Nephron progenitor cell (in vitro differentiated cells): Measurements from ENCODE around the gene SIGLEC5.

Experiments
- DNase-seq: peaks from one replicate; pipeline ENCODE4 v3.0.0; 2021
- H3K27ac Mint-ChIP-seq: 2 replicates; pipeline ENCODE4 v1.8.0; 2021; ENCODE audit warnings: mild to moderate bottlenecking, moderate library complexity, mixed read lengths
- H3K27me3 Mint-ChIP-seq: 2 replicates; pipeline ENCODE4 v1.8.0; 2021; ENCODE audit warnings: mild to moderate bottlenecking, low read depth, mixed read lengths; ENCODE audit not compliant: poor library complexity
- H3K36me3 Mint-ChIP-seq: 2 replicates; pipeline ENCODE4 v1.8.0; 2021; ENCODE audit warnings: low read depth, mixed read lengths
- H3K4me1 Mint-ChIP-seq: 2 replicates; pipeline ENCODE4 v1.8.0; 2021; ENCODE audit warnings: mixed read lengths
- H3K4me3 Mint-ChIP-seq: 2 replicates; pipeline ENCODE4 v1.8.0; 2021; ENCODE audit warnings: mild to moderate bottlenecking, moderate library complexity, mixed read lengths
- H3K9me3 Mint-ChIP-seq: 2 replicates; pipeline ENCODE4 v1.8.0; 2021; ENCODE audit warnings: mild to moderate bottlenecking, moderate library complexity, mixed read lengths
- TF ChIP-seq, protein P1 (sequence below): fragments of 200-600 bp; sonication (generic); IDR thresholded peaks from 2 replicates; pipeline ENCODE4 v1.5.0; 2021; ENCODE audit warnings: antibody characterized with exemption

Gene SIGLEC5

DNA sequence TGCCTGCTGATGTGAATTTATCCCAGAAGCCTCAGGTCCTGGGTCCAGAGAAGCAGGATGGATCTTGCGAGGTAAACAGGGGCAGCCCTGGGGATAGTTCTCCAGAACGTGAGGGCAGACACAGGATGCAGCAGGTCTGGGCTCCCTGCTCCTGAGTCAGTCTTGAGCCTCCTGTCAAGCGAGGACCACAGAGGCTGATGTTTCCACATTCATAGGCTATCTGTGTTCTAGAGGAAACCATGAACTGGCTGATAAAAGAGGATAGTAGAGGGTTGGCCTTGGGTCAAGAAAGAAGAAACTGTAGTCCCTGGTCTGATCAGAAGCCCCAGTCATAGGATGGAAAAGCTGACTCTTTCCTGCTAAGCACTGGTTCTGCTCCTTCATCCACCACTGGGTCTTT lies 56.9 kb downstream of the SIGLEC5 start:
- Mint-ChIP-seq H3K4me1 (peaks cover 21% of the 10 kb centered on the region), H3K4me3 (no peak overlapping the region), H3K36me3 (peaks cover 50% of the 10 kb centered on the region), H3K27me3 (peaks cover 16% of the 10 kb centered on the region), H3K27ac (no peak overlapping the region), H3K9me3 (no peaks in the 10 kb centered on the region)
- no peak for DNase-seq
- TF ChIP-seq, protein P1, sequence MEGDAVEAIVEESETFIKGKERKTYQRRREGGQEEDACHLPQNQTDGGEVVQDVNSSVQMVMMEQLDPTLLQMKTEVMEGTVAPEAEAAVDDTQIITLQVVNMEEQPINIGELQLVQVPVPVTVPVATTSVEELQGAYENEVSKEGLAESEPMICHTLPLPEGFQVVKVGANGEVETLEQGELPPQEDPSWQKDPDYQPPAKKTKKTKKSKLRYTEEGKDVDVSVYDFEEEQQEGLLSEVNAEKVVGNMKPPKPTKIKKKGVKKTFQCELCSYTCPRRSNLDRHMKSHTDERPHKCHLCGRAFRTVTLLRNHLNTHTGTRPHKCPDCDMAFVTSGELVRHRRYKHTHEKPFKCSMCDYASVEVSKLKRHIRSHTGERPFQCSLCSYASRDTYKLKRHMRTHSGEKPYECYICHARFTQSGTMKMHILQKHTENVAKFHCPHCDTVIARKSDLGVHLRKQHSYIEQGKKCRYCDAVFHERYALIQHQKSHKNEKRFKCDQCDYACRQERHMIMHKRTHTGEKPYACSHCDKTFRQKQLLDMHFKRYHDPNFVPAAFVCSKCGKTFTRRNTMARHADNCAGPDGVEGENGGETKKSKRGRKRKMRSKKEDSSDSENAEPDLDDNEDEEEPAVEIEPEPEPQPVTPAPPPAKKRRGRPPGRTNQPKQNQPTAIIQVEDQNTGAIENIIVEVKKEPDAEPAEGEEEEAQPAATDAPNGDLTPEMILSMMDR, result no peak

DNA sequence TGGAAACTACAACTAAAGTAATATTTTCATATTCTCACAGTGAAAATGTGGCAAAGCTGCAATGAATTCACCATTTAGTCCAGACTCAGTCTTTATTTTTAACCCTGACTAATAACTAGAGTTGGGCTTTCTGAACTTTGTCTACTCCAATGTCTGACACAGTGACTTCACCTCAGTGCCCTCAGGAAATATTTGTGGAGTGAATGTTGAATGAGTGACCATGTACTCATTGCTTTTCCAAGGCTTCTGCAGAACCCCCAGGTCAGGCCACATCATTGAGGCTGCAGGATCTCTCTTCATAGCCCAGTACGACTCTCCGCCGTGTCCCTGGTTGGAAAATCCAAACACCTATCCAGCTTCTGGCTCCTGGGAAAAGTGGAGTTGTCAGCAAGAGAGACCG lies 57.3 kb downstream of the SIGLEC5 start:
- no peak for DNase-seq
- Mint-ChIP-seq H3K36me3 (peaks cover 46% of the 10 kb centered on the region), H3K27me3 (peaks cover 20% of the 10 kb centered on the region), H3K27ac (no peak overlapping the region), H3K4me1 (peaks cover 21% of the 10 kb centered on the region), H3K4me3 (no peak overlapping the region), H3K9me3 (no peaks in the 10 kb centered on the region)
- TF ChIP-seq, protein P1, result no peak

DNA sequence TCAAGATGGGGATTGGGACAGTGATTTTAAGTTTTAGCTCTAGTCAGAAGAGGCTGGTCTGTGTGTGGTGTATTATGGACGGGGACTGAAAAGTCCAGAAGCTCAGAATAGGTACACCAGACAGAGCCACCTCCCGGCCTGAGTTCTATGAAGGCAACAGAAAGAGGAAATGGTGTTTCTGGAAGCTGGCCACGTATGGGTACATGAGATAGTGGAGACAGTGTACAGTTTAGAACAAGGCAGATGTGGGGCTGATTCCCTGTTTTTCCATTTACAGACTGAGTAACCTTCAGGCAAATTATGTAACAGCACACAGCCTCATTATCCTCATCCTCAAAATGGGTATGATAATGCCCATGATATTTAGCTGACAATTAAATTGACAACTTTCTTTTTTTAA lies 57.8 kb downstream of the SIGLEC5 start:
- H3K27me3 Mint-ChIP-seq, result peaks cover 21% of the 10 kb centered on the region
- H3K4me1 Mint-ChIP-seq, result peaks cover 21% of the 10 kb centered on the region
- H3K27ac Mint-ChIP-seq, result no peak overlapping the region
- TF ChIP-seq, protein P1, result no peak
- no peaks in the 10 kb centered on the region for H3K9me3 Mint-ChIP-seq
- no peak for DNase-seq
- peaks cover 41% of the 10 kb centered on the region for H3K36me3 Mint-ChIP-seq
- H3K4me3 Mint-ChIP-seq, result peak overlapping the region; percentile 96

DNA sequence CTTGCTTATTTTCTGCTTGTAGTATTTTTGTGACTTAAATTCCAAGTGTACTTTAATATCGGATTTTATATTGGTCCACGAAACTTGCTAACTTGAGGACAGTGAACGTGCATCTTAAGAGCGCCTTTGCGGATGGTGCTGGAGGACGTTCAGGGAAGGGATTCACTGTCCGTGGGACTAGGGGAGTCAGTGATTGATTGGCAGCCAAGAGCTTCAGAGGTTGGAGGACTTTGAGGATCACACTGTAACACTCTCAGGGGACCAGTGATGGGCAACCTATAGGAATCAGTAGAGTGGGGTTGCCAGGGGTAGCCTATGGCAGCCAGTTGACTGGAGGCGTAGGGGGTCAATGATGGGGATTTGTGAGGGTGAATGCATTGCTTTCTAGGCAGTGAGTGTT lies 58.6 kb downstream of the SIGLEC5 start:
- TF ChIP-seq, protein P1, result no peak
- Mint-ChIP-seq H3K9me3 (peaks cover 1% of the 10 kb centered on the region), H3K4me1 (peaks cover 21% of the 10 kb centered on the region), H3K27ac (no peak overlapping the region), H3K36me3 (peaks cover 33% of the 10 kb centered on the region), H3K4me3 (peak overlapping the region; percentile 96), H3K27me3 (peaks cover 29% of the 10 kb centered on the region)
- no peak for DNase-seq

DNA sequence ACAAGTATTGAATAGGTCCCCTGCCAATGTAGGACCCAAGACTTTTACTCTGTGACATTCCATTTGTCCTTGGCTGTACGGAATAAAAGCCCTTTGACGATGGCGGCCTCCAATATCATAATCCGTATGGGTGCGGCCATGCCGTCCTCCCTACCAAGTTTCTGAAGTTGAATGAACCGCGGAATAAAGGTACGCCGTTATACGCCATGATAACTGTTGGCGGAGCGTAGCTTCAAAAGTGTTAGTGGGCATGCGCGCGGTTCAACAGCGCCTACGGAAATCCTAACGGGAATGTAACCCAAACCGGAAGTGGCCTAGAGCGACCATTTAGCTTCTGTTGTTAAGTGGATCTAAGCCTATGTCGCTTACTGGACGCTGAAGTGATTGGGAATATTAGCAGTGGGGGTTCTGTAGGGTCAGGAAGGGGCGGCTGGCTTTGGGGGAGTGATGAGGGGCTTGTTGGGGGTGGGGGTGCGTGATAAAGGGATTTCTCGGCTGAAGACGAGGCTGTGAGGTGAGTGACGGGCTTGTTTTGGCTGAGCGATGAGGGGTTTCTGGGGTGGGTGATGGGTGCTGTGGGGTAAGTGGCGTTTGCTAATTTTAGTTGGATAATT lies 59.1 kb downstream of the SIGLEC5 start, which contains the start of gene ZNF175:
ZNF175 (plus strand) TSS at position 322 of the 614 bp plus-strand sequence. CDS start 2,047 bp downstream, outside the sequence.
- DNase-seq, result peak; percentile 94
- Mint-ChIP-seq H3K4me3 (peak within 1 kb of the TSS; percentile 96), H3K27ac (peak within 1 kb of the TSS; percentile 30), H3K27me3 (peaks cover 34% of the 10 kb centered on the region), H3K36me3 (peaks cover 30% of the 10 kb centered on the region), H3K4me1 (peaks cover 21% of the 10 kb centered on the region), H3K9me3 (peaks cover 3% of the 10 kb centered on the region)
- TF ChIP-seq, protein P1, result no peak

DNA sequence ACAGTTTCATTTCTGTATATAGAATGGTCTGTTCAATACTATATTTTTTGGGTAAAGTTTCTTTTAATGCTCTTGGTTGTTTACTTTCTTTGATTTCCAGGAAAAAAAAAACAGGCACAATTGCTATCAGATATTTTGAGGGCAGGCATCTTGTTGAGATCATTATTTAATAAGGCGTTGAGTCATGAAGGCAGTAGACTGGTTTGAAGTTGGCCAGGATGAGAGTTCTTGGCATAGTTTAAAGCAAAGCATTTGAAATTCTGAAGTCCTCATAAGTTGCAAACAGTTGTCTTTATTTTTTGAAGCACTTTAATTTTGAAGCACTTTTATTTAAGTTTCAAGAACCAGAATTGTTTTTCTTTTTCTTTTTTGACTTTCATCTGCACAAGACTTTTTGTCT lies 61.7 kb downstream of the SIGLEC5 start:
- no peak overlapping the region for H3K27ac Mint-ChIP-seq
- no peak overlapping the region for H3K4me3 Mint-ChIP-seq
- no peak for DNase-seq
- peaks cover 21% of the 10 kb centered on the region for H3K4me1 Mint-ChIP-seq
- peaks cover 13% of the 10 kb centered on the region for H3K36me3 Mint-ChIP-seq
- TF ChIP-seq, protein P1, result no peak
- H3K9me3 Mint-ChIP-seq, result peaks cover 10% of the 10 kb centered on the region
- H3K27me3 Mint-ChIP-seq, result peaks cover 45% of the 10 kb centered on the region
